ENCODE data around the gene ACAA2. TPM values are rescaled to one million over a fixed set of nuclear protein-coding genes. Genes with fewer than 3 reads are reported as not detected.

ACAA2 gene
- total RNA-seq, 1 donor from 2014 or later, result 22.0 TPM

- DNase-seq (ENCODE audit: low read depth in 2 of 2), result no peak
These were observed 46.0 kb downstream of the ACAA2 start for GRCh38 chr18:49767111-49768050.

DNA sequence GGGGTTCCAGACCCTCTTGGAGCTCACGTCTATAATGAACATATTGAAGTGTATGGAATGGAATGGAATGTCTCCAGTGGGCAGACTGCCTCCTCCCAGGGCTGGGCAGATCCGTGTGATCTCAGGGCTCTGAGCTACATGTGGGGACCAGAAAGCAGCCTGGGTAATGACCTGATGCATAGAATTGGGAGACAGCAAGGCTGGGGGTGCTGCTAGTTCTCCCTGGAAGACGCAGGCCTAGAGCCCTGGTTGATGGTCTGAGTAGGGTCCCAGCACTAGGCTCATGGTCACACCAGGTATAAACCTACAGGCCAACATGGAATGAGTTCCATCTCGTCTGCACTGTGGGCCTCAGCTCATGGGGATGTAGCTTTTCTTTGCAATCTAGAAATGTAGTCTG lies 46.7 kb downstream of the ACAA2 start:
- DNase-seq (ENCODE audit: low read depth in 2 of 2), result no peak

GRCh38 chr18:49764032-49764431 lies 49.3 kb downstream of the ACAA2 start:
- no peak for DNase-seq (ENCODE audit: low read depth in 2 of 2)

DNA sequence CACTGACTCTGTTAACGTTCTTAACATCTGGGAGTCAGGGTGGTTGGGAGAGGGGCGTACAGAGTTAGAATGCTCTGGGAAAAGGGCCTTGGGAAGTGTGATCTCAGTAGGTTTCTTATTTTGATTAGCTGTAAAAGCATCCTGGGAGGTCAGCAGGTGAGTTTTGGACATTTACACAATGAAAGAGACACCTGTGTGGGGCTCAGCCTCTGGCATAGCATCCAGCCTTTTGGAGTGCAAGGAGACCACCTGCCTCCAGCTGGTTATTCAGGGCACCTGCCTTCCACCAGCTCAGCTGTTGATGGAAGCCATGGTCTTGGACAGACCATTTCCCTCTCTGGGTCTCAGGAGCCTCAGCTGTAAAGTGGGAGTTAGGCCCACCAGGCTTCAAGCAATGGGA lies 49.7 kb downstream of the ACAA2 start:
- no peak for DNase-seq (ENCODE audit: low read depth in 2 of 2)

- DNase-seq (ENCODE audit: low read depth in 2 of 2), result no peak
These were observed 50.9 kb downstream of the ACAA2 start for GRCh38 chr18:49762191-49763077.

- DNase-seq (ENCODE audit: low read depth in 2 of 2), result no peak
These were observed 51.6 kb downstream of the ACAA2 start for GRCh38 chr18:49761771-49762170.

GRCh38 chr18:49758263-49758610 lies 55.1 kb downstream of the ACAA2 start:
- DNase-seq (ENCODE audit: low read depth in 2 of 2), result no peak

- no peak for DNase-seq (ENCODE audit: low read depth in 2 of 2)
These were observed 55.6 kb downstream of the ACAA2 start for GRCh38 chr18:49757513-49758262.

- DNase-seq (ENCODE audit: low read depth in 2 of 2), result no peak
These were observed 56.5 kb downstream of the ACAA2 start for GRCh38 chr18:49756671-49757362.

- DNase-seq (ENCODE audit: low read depth in 2 of 2), result no peak
These were observed 57.2 kb downstream of the ACAA2 start for GRCh38 chr18:49756135-49756534.

DNA sequence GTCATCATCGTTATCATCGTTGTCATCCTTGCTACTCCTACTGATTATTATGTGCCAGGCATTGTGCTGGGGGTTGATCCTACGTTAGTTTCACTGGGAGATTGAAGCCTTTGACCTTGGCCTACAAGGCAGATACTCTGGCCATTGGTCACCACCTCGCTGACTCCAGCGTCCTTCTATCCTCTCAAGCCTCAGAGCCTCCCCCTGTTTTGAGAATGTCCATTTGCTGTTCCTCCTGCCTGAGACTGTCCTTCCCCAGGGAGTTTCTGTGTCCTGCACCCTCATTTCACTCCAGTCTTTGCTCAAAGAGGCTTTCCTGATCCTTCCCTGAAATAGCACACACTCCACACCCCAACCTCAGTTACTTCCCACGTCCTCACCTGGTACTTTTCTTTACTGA lies 57.8 kb downstream of the ACAA2 start:
- DNase-seq (ENCODE audit: low read depth in 2 of 2), result no peak

GRCh38 chr18:49754866-49755265 lies 58.5 kb downstream of the ACAA2 start:
- no peak for DNase-seq (ENCODE audit: low read depth in 2 of 2)

GRCh38 chr18:49753643-49754042 lies 59.7 kb downstream of the ACAA2 start:
- DNase-seq (ENCODE audit: low read depth in 2 of 2), result no peak

- DNase-seq (ENCODE audit: low read depth in 2 of 2), result no peak
These were observed 61.3 kb downstream of the ACAA2 start for GRCh38 chr18:49752095-49752457.

GRCh38 chr18:49751427-49752094 lies 61.8 kb downstream of the ACAA2 start:
- DNase-seq (ENCODE audit: low read depth in 2 of 2), result no peak

DNA sequence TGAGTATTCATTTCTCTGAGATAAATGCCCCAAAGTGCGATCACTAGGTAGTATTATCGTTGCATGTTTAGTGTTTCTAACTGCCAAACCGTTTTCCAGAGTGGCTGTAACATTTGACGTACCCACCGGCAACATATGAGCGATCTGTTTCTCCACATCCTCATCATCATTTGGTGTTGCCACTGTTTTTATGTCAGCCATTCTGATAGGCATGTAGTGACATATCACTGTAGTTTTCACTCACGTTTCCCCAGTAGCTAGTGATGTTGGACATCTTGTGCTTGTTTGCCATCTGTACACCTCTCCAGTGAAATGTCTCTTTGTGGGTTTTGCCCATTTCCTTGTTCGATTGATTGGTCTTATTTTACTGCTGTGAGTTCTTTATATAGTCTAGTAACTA lies 63.8 kb downstream of the ACAA2 start:
- no peak for DNase-seq (ENCODE audit: low read depth in 2 of 2)

- peak in 1 of 2 donors; percentile 42 for DNase-seq (ENCODE audit: low read depth in 2 of 2)
These were observed 65.5 kb downstream of the ACAA2 start for GRCh38 chr18:49747876-49748275.

DNA sequence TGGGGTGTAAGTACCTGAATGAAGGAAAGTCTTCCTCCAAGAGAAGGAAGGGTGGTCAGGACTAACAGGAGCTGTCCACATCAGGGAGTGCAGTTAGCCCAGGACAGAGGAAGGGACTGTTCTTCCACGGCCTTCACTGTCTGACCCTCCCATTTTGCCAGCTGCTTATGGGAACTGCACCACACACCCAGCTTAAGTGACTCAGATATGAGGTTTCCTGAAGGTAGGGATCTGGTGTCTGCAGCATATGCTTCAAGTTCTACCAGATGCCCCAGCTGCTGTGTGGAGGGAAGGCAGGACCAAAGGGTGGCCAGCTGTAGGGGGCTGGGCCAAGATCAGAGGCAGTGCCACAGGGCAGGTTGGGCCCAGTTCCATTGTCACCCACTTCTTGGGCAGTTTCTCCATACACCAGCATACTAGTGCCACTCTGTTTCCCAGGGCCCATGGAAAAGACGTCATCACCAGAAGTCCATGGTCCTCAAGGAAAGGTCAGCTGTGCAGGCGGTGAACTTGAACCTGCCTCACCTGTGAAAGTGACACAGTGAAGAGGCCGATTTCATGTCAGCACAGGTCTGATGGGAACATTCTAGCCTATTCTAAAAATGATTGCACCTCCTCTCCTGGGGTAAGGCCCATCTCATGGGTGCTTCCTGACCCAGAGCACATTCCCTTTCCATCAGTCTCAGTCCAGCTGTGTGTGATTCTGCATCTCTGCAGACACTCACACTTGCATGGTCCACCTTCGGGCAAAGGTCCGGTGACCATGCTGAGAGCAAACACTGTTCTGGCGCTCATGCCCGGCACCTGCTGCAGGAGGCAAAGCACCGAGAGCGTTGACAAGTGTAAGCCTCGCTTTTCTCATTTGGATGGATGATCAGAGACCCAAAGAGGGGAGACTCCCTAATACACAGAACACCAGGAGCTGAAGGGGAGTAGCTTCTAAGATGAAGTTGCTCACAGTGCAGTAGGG lies 68.0 kb downstream of the ACAA2 start:
- DNase-seq (ENCODE audit: low read depth in 2 of 2), result no peak

GRCh38 chr18:49744376-49745008 lies 68.8 kb downstream of the ACAA2 start:
- no peak for DNase-seq (ENCODE audit: low read depth in 2 of 2)
